Left ventricle myocardium inferior (tissue), 1 donor: ENCODE measurements around the gene RAD21L1. TPM values are rescaled to one million over a fixed set of nuclear protein-coding genes. Genes with fewer than 3 reads are reported as not detected.

ENCODE experiments used
- DNase-seq: peaks from one replicate; pipeline ENCODE4 v3.0.0-alpha.2; 2020
- H3K27ac ChIP-seq: fragments of 200-600 bp; replicated peaks from 2 replicates; pipeline ENCODE4 v1.8.0; 2021
- H3K27me3 ChIP-seq: fragments of 200-600 bp; 2 replicates; pipeline ENCODE4 v1.8.0; 2021; ENCODE audit warnings: low read depth
- H3K36me3 ChIP-seq: fragments of 200-600 bp; 2 replicates; pipeline ENCODE4 v1.8.0; 2021
- H3K4me1 ChIP-seq: fragments of 200-600 bp; 2 replicates; pipeline ENCODE4 v1.8.0; 2021
- H3K4me3 ChIP-seq: fragments of 200-600 bp; 2 replicates; pipeline ENCODE4 v1.8.0; 2021; ENCODE audit warnings: mild to moderate bottlenecking, moderate library complexity
- H3K9me3 ChIP-seq: fragments of 200-600 bp; replicated peaks from 2 replicates; pipeline ENCODE4 v1.8.0; 2021
- CTCF ChIP-seq: fragments of 200-600 bp; IDR thresholded peaks from 2 replicates; pipeline ENCODE4 v1.8.0; 2021; ENCODE audit warnings: antibody characterized with exemption, mild to moderate bottlenecking, borderline replicate concordance
- intact Hi-C: fragments of 100-400 bp; cut with micrococcal nuclease; formaldehyde crosslinking; loops from one replicate; pipeline ENCODE4 v1.11.0; 2022
- total RNA-seq: library from RNA; stranded (reverse); fragmentation: NEBNext Ultra II Directional; extraction: Animal tissue kit (Norgen Biotek cat#: 25700); gene quantifications from one replicate; pipeline ENCODE4 v1.2.1, GENCODE V29; 2021
- donor health status: DM: no; HTN: yes; CAD: no; lungs with severe emphysema.

Gene RAD21L1
- total RNA-seq, 1 donor from 2014 or later = not detected

DNA sequence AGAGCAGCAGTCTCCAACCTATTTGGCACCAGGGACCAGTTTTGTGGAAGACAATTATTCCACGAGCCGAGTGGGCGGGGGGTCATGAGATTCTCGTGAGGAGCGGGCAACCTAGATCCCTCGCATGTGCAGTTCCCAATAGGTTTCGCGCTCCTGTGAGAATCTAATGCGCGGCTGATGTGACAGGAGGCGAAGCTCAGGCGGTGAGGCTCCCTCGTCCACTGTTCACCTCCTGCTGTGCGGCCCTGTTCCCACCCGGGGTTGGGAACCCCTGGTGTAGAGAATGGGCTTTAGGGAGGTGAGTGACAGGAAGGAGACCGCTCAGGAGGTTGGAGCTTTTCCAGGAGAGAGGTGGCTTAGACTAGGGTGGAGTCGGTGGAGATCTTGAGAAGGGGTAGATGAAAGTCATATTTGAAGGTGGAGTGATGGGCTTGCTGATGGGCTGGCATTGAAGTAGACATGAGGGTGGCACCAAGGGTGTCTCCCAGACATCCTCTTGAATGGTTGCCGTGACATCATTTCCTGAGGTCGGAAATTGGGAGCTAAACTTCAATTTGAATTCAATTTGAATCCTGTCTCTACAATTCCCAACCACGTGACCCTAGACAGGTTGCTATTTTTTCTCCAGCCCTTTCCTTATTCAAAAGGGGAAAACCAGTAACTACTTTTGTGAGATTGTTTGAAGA is 1.5 kb upstream of the RAD21L1 start:
- DNase-seq = no peak
- TF ChIP-seq CTCF = no peak
- Histone ChIP-seq H3K36me3 (no peaks in the 10 kb centered on the region), H3K27me3 (peaks cover 33% of the 10 kb centered on the region), H3K4me1 (peaks cover 19% of the 10 kb centered on the region), H3K4me3 (no peak overlapping the region), H3K27ac (no peak overlapping the region), H3K9me3 (peaks cover 17% of the 10 kb centered on the region)
- intact Hi-C loops = no loop called here

DNA sequence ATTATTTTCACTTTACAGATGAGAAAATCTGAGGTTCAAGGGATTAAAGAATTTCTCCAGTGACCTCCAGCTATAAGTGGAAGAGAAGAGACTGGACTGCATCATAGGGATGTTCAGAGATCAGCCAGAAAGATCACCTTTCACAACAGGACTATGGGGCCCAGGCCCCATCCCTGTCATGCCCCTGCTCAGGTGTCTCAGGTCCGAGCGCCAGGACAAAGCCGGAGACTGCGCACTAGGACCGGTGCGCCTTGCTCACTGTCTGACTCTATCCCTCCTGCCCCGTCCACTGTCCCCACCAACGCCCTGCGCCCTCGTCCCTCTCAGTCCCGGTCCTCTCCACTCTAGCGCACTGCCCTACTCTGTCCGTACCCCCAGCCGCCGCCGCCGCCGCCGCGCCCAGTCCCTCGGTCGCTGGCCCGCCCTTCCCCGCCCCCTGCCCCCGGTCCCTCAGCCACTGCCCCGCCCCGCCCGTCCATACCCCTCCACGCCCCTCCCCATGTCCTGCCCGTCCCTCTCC is 521 bp upstream of the RAD21L1 start:
- Histone ChIP-seq H3K4me1 (peaks cover 19% of the 10 kb centered on the region), H3K27ac (peak overlapping the region; percentile 33), H3K36me3 (no peaks in the 10 kb centered on the region), H3K4me3 (peak overlapping the region; percentile 63), H3K9me3 (peaks cover 17% of the 10 kb centered on the region), H3K27me3 (peaks cover 42% of the 10 kb centered on the region)
- TF ChIP-seq CTCF = no peak
- intact Hi-C loops = no loop called here
- no peak for DNase-seq

DNA sequence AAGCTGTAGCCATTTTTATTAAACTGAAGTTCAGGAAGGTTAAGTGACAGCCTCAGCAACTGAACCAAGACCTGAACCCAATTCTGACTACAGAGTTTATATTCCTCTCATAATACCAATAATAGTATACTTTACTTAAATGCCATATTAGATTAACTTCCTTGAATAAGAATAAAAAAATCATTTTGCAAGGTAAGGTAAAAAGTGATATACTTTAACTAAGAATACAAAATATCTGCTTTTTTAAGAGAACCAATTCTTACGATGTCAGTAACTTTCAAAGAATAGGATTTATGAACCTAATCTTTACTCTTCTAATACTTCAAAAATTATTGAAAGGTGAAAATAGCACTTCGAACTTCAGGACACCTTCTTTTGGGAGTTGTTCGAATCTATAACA is 3.7 kb downstream of the RAD21L1 start:
- no peak for DNase-seq
- H3K4me3 ChIP-seq = no peak overlapping the region
- no peak overlapping the region for H3K27ac ChIP-seq
- intact Hi-C loops = no loop called here
- H3K4me1 ChIP-seq = peaks cover 19% of the 10 kb centered on the region
- H3K27me3 ChIP-seq = peaks cover 61% of the 10 kb centered on the region
- no peaks in the 10 kb centered on the region for H3K9me3 ChIP-seq
- H3K36me3 ChIP-seq = no peaks in the 10 kb centered on the region
- TF ChIP-seq CTCF = no peak

DNA sequence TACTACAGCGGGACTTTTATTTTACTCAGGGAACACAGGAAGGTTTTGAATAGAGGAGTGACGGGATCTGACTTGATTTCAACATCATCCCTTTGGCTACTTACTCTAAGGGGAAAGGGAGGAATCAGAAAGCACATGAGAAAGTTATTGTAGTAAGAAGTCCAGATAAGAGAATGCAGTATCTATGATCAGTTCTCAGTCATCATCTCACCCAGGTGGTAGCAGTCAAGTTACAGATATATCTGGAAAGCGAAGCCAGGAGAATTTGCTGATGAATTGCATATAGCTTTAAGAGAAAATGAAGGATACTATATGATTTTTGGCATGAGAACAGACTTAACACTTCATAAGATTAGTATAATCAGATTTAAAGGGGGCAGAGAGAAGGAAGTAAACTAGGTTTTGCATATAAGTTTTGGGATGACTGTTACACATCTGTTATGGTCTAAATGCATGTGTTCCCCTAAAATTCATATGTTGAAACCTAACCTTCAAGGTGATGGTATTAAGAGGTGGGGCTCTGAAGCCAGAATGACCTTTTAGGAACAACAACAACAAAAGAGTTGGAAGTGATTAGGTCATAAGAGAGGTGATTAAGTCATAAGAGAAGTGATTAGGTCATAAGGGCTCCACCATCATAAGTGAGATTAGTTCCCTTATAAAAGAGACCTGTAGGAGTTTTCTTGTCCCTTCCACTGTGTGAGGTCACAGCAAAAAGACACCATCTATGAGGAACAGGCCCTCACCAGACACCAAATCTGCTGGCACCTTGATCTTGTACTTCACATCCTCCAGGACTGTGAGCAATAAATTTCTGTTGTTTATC is 6.7 kb downstream of the RAD21L1 start:
- Histone ChIP-seq H3K4me1 (no peaks in the 10 kb centered on the region), H3K36me3 (no peaks in the 10 kb centered on the region), H3K4me3 (no peak overlapping the region), H3K27me3 (peaks cover 52% of the 10 kb centered on the region), H3K9me3 (no peaks in the 10 kb centered on the region), H3K27ac (no peak overlapping the region)
- no peak for DNase-seq
- no peak for TF ChIP-seq CTCF
- intact Hi-C loops = no loop called here

DNA sequence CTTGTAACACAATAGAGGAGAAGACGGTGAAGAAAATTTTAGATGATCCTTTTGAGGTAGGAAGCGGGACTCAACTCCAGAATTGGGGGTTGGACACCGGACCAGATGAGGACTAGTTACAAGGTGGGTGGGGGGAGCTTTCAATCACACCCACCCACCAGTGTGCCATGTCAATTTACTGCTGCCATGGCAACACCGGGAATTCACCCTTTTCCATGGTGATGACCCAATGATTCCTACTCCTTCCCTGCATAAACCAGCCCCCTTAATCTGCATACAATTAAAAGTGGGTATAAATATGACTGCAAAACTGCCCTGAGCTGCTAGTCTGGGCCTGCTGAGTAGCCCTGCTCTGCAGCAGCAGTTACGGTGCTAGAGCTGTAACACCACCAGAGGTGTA is 14.7 kb downstream of the RAD21L1 start:
- H3K27me3 ChIP-seq = peaks cover 25% of the 10 kb centered on the region
- intact Hi-C loops = no loop called here
- peaks cover under 1% of the 10 kb centered on the region for H3K4me1 ChIP-seq
- no peak overlapping the region for H3K27ac ChIP-seq
- H3K36me3 ChIP-seq = no peaks in the 10 kb centered on the region
- no peak for TF ChIP-seq CTCF
- H3K4me3 ChIP-seq = no peak overlapping the region
- no peaks in the 10 kb centered on the region for H3K9me3 ChIP-seq
- no peak for DNase-seq
